Endothelial cell of umbilical vein (primary cell): ENCODE measurements around the gene URM1. TPM values are rescaled to one million over a fixed set of nuclear protein-coding genes. Genes with fewer than 3 reads are reported as not detected.

Experiments
- BruUV-seq: library from RNA; stranded (reverse); fragments of 400-500 nt; replicated peaks from 2 replicates; lab custom pipeline; 2021; lab: Mats Ljungman, UMichigan
- CTCF ChIA-PET: fragments of 300-600, 350-600 bp; sonication (Branson Sonifier 250); formaldehyde crosslinking; loops from one replicate; lab custom pipeline; 2021; ENCODE audit warnings: antibody characterized with exemption, inconsistent platforms; lab: Charles Lee
- POLR2A ChIA-PET: fragments of 300-600, 350-600 bp; sonication (Branson Sonifier 250); formaldehyde crosslinking; loops from one replicate; lab custom pipeline; 2021; ENCODE audit warnings: antibody characterized with exemption, inconsistent platforms; lab: Charles Lee
- DNase-seq: peaks from one replicate; pipeline ENCODE4 v3.0.0-alpha.2; 2011; ENCODE audit warnings: low read depth, low spot score
- FAIRE-seq: peaks from 2 replicates; lab custom pipeline; 2011; peaks lifted over from hg19 to GRCh38; lab: Jason Lieb, UNC
- H2AFZ ChIP-seq: 2 replicates; pipeline ENCODE4 v1.6.0; 2012; ENCODE audit warnings: low read depth, low read length, control low read depth, inconsistent platforms
- H3K27ac ChIP-seq: 2 replicates; pipeline ENCODE4 v1.5.1; 2011; ENCODE audit warnings: low read depth, mild to moderate bottlenecking, control low read depth, low read length, moderate library complexity; ENCODE audit not compliant: insufficient read depth
- H3K27me3 ChIP-seq, 2 experiments: 2 replicates each; pipeline versions ENCODE4 v1.6.0 to v1.6.1; 2011; ENCODE audit warnings: low read length in 2 of 2, mixed read lengths in 1 of 2; ENCODE audit not compliant: control insufficient read depth in 2 of 2, insufficient read depth in 2 of 2
- H3K36me3 ChIP-seq, 2 experiments: 2 replicates in 1 of 2; 3 replicates in 1 of 2; pipeline ENCODE4 v1.5.1; 2011; ENCODE audit warnings: low read length in 2 of 2, mild to moderate bottlenecking in 1 of 2, moderate library complexity in 1 of 2; ENCODE audit not compliant: control insufficient read depth in 2 of 2, insufficient read depth in 2 of 2; ENCODE audit errors: extremely low read depth in 1 of 2
- H3K4me1 ChIP-seq: 3 replicates; pipeline ENCODE4 v1.5.1; 2011; ENCODE audit warnings: mild to moderate bottlenecking, low read length; ENCODE audit not compliant: control insufficient read depth, insufficient read depth; ENCODE audit errors: extremely low read depth
- H3K4me2 ChIP-seq: 2 replicates; pipeline ENCODE4 v1.6.1; 2011; ENCODE audit warnings: low read length, control low read depth, mixed read lengths; ENCODE audit not compliant: insufficient read depth
- H3K4me3 ChIP-seq, 3 experiments: fragments of 200-600 bp in 1 of 3; sonication (generic), shearing (Covaris generic) in 1 of 3; replicated peaks in 1 of 3; 2 replicates each; pipeline ENCODE4 v1.5.1; 2011 to 2016; ENCODE audit warnings: control low read depth in 3 of 3, low read length in 3 of 3, mild to moderate bottlenecking in 2 of 3, inconsistent platforms in 1 of 3, low read depth in 1 of 3, moderate library complexity in 1 of 3; ENCODE audit not compliant: insufficient read depth in 1 of 3
- H3K79me2 ChIP-seq: 2 replicates; pipeline ENCODE4 v1.6.0; 2012; ENCODE audit warnings: low read length, inconsistent platforms; ENCODE audit not compliant: control insufficient read depth, insufficient read depth
- H3K9ac ChIP-seq: replicated peaks from 2 replicates; pipeline ENCODE3; 2011; ENCODE audit warnings: low read length, control low read depth; ENCODE audit not compliant: insufficient read depth; ENCODE audit errors: extremely low read depth
- H3K9me1 ChIP-seq: replicated peaks from 3 replicates; pipeline ENCODE4 v1.6.0; 2011; ENCODE audit warnings: mild to moderate bottlenecking, low read length; ENCODE audit not compliant: control insufficient read depth, insufficient read depth; ENCODE audit errors: extremely low read depth
- H3K9me3 ChIP-seq: replicated peaks from 2 replicates; pipeline ENCODE4 v1.5.1; 2012; ENCODE audit warnings: low read length, inconsistent platforms; ENCODE audit not compliant: control insufficient read depth, insufficient read depth
- H4K20me1 ChIP-seq: replicated peaks from 2 replicates; pipeline ENCODE3; 2011; ENCODE audit warnings: mild to moderate bottlenecking, low read length; ENCODE audit not compliant: control insufficient read depth, insufficient read depth; ENCODE audit errors: extremely low read depth
- EZH2 ChIP-seq: IDR thresholded peaks from 2 replicates; pipeline ENCODE4 v1.6.1; 2012; ENCODE audit warnings: borderline replicate concordance, low read depth, mild to moderate bottlenecking, moderate library complexity, low read length, inconsistent platforms; ENCODE audit not compliant: severe bottlenecking
- FOS ChIP-seq: IDR thresholded peaks from 2 replicates; pipeline ENCODE4 v1.6.1; 2011; ENCODE audit warnings: mild to moderate bottlenecking, low read length, moderate library complexity, borderline replicate concordance; ENCODE audit not compliant: insufficient read depth
- GATA2 ChIP-seq: IDR thresholded peaks from 2 replicates; pipeline ENCODE4 v1.7.0; 2011; ENCODE audit warnings: low read depth, mild to moderate bottlenecking, moderate library complexity, mixed read lengths, low read length; ENCODE audit not compliant: insufficient read length, insufficient read depth
- JUN ChIP-seq: IDR thresholded peaks from 2 replicates; pipeline ENCODE4 v1.6.1; 2011; ENCODE audit warnings: borderline replicate concordance, low read depth; ENCODE audit not compliant: insufficient read length, insufficient read depth
- MAX ChIP-seq: IDR thresholded peaks from 2 replicates; pipeline ENCODE4 v1.6.1; 2011; ENCODE audit not compliant: insufficient read depth, insufficient read length
- MYC ChIP-seq: IDR thresholded peaks from one replicate; pipeline ENCODE4 v1.6.1; 2011; ENCODE audit warnings: mild to moderate bottlenecking, low read depth, low read length
- POLR2A ChIP-seq: IDR thresholded peaks from 2 replicates; pipeline ENCODE4 v1.6.1; 2012; ENCODE audit warnings: low read depth, mild to moderate bottlenecking, control low read depth, low read length
- POLR2AphosphoS5 ChIP-seq: IDR thresholded peaks from 2 replicates; pipeline ENCODE4 v1.6.1; 2012; ENCODE audit warnings: low read depth, mild to moderate bottlenecking, control low read depth, low read length, moderate library complexity; ENCODE audit not compliant: insufficient read depth
- dilution Hi-C: fragments of 300-500 bp; cut with MboI; formaldehyde crosslinking; loops from one replicate; pipeline ENCODE4 v1.15.0; 2019; ENCODE audit warnings: low sequenced_read_pairs; ENCODE audit not compliant: extremely low pct_ligation_motif_present
- intact Hi-C: fragments of 100-400 bp; cut with micrococcal nuclease; formaldehyde crosslinking; loops from one replicate; pipeline ENCODE4 v1.10.0; 2022
- polyA plus RNA-seq, 4 experiments: library from polyadenylated mRNA; depleted of rRNA in 3 of 4; stranded (reverse) in 3 of 4; unstranded in 1 of 4; fragments of >200 nt; gene quantifications; 2 replicates each; pipeline versions ENCODE4 v1.2.1 to v1.2.3, GENCODE V29; 2011 to 2012; ENCODE audit warnings: missing spikeins in 1 of 4
- total RNA-seq: library from RNA; stranded (reverse); gene quantifications from 2 replicates; pipeline ENCODE4 v1.2.3, GENCODE V29; 2021
- TF ChIP-seq, protein P1 (sequence below), 2 donors: IDR thresholded peaks; 1 replicate in 1 of 2; 2 replicates in 1 of 2; pipeline ENCODE4 v1.5.1; 2011; ENCODE audit warnings: low read length in 2 of 2, mild to moderate bottlenecking in 2 of 2, moderate library complexity in 2 of 2, control low read depth in 1 of 2, inconsistent platforms in 1 of 2, low read depth in 1 of 2; ENCODE audit not compliant: insufficient read depth in 1 of 2; ENCODE audit errors: extremely low read depth in 1 of 2

Gene URM1
- total and polyA plus RNA-seq, 2 donors (not counting 3 experiments of a cell fraction or from before 2014, with no cell fraction given), result 86.5 to 100 TPM

- BruUV-seq, result no TSS peak
- no peak for DNase-seq
- Histone ChIP-seq H4K20me1 (no peaks in the 10 kb centered on the region), H3K4me2 (no peak overlapping the region), H3K4me3 (no peak overlapping the region), H3K4me1 (peaks cover 12% of the 10 kb centered on the region), H2AFZ (no peak overlapping the region), H3K36me3 (peaks cover 0 to 5% of the 10 kb centered on the region in 2 experiments), H3K27ac (no peak overlapping the region), H3K9me1 (no peaks in the 10 kb centered on the region), H3K9me3 (no peaks in the 10 kb centered on the region), H3K79me2 (peaks cover 48% of the 10 kb centered on the region), H3K27me3 (no peaks in the 10 kb centered on the region), H3K9ac (no peak overlapping the region)
- intact Hi-C loops, result no loop called here
- no peak for FAIRE-seq
- POLR2A ChIA-PET, result no interaction called here
- CTCF ChIA-PET, result interaction anchor here (1.3 kb wide), 1 partner anchor 14 kb away, joined by 5 read pairs; no protein-coding TSS in a partner anchor
- TF ChIP-seq GATA2, result no peak
- TF ChIP-seq JUN, result no peak
- TF ChIP-seq, protein P1, sequence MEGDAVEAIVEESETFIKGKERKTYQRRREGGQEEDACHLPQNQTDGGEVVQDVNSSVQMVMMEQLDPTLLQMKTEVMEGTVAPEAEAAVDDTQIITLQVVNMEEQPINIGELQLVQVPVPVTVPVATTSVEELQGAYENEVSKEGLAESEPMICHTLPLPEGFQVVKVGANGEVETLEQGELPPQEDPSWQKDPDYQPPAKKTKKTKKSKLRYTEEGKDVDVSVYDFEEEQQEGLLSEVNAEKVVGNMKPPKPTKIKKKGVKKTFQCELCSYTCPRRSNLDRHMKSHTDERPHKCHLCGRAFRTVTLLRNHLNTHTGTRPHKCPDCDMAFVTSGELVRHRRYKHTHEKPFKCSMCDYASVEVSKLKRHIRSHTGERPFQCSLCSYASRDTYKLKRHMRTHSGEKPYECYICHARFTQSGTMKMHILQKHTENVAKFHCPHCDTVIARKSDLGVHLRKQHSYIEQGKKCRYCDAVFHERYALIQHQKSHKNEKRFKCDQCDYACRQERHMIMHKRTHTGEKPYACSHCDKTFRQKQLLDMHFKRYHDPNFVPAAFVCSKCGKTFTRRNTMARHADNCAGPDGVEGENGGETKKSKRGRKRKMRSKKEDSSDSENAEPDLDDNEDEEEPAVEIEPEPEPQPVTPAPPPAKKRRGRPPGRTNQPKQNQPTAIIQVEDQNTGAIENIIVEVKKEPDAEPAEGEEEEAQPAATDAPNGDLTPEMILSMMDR (IDR thresholded peaks at IDR 0.05; ENCODE audit: extremely low read depth in 1 of 2, insufficient read depth in 1 of 2, low read depth in 1 of 2, low read length in 2 of 2), result no peak
- no peak for TF ChIP-seq MYC
- no peak for TF ChIP-seq POLR2AphosphoS5
- TF ChIP-seq MAX, result no peak
- TF ChIP-seq EZH2, result no peak
- no peak for TF ChIP-seq POLR2A
- TF ChIP-seq FOS, result no peak
- dilution Hi-C loops, result no loop called here
Measured at GRCh38 chr9:128375865-128376264, 4.7 kb downstream of the URM1 start.
